OCI-LY1 (cell line): ENCODE data around the gene TRIM37.

Experiments
- CTCF ChIP-seq: fragments of 200-600 bp; sonication (generic), shearing (Covaris generic); IDR thresholded peaks from 2 replicates; pipeline ENCODE4 v1.5.1; 2017; ENCODE audit warnings: mild to moderate bottlenecking, antibody characterized with exemption, low read length, moderate library complexity, mixed read lengths
- EZH2 ChIP-seq: fragments of 200-600 bp; sonication (generic), shearing (Covaris generic); IDR thresholded peaks from 2 replicates; pipeline ENCODE4 v1.8.0; 2017; ENCODE audit warnings: borderline replicate concordance, mixed run types, mild to moderate bottlenecking, antibody characterized with exemption, low read length, moderate library complexity, mixed read lengths

DNA sequence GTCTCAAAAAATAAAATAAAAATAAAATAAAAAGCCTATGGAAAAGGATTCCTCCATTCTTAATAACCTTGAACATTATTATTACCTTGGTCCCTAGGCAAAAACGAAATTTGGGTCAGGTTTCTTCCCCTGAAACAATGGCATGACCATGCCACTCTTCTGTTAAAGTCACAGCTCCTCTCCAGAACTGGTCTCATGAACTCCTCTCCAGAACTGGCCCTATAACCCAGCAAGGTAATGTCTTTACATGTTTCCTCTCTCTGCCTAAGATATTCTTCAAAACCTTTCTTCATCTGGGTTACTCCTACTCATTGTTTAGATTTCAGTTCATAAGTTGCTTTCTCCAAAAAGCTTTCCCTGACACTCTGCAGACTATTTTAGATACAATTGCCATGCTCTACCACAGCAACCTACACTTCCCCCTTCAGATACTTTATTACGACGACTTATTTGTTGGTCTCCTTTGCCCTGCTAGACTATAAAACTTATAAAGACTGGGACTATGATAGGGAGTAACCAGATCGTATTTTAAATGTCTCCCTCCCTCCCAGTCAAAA, 13.5 kb downstream of the TRIM37 start:
- TF ChIP-seq EZH2 (no peak), CTCF (no peak)
